NCI-H187 treated with DMSO at 0.1 percent for 48 hours (cell line): Measurements from ENCODE around the gene NDUFAF2.
"Not testable (repeated sequence)": the region's sequence is repeated elsewhere in the genome, so short reads cannot be mapped to it uniquely, and the experiment has no call there.

Experiments
- DNase-seq: peaks from one replicate; lab custom pipeline; 2025; lab: John Stamatoyannopoulos, UW

NDUFAF2 gene

DNA sequence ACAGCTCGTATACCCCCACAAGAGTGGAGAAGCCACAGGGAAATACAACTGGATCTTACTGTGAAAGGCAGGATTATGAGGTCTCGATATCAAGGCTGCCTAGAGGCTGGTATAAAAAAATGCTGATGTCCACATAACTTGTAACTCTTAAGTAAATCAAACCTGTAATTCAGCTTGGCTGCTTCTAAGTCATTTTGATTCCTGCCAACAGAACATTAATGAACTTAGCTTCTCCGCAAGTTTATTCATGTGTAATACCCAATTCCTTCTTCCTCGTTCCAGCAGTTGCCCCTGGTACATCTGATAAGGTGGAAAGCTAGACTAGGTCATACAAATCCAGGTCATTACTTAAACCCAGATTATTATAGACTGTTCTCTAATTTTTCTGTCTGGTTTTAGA lies 233.7 kb downstream of the NDUFAF2 start:
- no peak for DNase-seq

DNA sequence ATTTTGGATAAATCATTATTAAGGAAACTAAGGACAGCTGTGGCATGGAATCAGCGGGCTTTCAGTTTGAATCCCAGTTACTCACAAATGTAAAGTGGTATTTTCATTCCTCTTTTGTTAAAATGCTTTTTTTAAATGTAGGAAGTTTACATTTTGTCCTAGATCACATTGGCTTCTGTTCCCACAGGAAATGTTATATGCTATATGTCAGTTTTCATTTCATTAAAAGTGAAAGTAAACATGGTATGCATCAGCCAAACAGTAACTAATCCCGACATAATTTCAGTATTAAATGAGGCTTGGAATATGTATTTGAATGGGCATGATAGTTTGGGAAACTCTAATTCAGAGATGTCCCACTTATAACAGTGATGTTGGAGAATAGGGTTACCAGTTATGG lies 235.9 kb downstream of the NDUFAF2 start:
- no peak for DNase-seq

DNA sequence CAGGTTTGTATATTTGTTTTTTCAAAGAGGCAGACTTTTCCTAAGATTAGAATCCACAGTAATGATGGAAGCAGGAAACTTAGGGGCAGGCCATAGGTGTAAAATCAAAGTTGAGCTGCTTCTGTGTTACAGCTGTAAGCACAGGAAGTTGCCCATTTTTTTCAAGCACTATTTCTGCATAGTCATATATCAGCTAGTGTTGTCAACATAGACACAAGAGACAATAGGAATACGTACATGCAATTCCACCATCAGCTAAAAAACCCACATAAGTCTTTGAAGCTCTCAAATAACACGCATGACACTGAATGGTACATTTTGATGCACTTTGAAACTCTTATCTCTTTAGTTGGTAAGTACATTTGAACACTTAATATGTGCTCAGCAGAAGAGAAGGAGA lies 237.4 kb downstream of the NDUFAF2 start:
- no peak for DNase-seq

DNA sequence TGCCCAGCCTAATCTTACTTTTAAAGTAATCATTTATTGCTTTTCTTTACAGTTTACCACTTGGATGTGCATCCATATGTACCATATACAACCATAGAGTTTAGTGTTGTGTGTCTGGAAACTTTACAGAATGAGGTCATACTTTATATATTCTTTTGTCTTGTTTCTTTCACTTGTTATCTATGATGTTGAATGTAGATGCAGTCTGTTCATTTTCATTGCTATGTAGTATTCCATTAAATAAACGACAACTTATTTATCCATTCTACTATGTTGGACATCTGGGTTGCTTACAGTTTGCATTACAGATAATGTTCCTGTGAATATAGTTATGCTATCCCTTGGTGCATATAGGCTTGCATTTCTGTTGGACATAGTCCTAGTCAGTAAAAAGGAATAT lies 238.5 kb downstream of the NDUFAF2 start:
- no peak for DNase-seq

DNA sequence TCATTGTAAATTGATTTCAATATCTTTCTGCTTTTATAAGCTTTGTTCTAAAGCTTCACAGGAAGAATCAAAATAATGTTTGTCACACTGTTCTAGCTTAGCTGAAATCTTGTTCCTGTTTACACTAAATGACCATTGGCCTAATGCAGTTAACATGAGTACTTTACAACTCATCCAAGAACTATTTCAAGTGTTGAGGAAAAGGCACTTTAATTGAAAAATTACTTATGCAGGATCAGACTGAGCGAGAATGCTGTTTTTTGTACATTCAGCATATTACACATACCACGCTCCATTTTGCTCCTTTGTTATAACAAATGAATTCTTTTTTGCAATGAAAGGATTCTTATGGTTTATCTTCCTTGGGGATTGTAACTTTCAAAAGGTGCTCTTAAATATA lies 239.7 kb downstream of the NDUFAF2 start:
- DNase-seq: no peak

DNA sequence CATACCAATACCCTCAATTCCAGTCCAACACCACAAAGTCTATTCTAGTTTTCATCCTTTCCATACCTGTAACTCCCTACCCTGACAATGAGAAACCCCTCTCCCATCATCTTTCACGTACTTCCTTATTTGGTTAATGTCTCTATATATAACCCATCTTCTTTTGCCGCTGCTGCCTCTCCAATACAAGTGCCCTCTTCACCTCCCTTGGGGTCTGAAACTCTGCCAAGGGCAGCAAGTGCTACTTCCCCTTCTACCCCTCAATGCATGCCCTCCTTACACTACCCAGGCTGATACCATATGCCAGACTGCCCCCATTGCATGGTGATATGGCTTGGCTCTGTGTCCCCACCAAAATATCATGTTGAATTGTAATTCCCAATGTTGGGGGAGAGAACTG lies 241.6 kb downstream of the NDUFAF2 start:
- DNase-seq: no peak

DNA sequence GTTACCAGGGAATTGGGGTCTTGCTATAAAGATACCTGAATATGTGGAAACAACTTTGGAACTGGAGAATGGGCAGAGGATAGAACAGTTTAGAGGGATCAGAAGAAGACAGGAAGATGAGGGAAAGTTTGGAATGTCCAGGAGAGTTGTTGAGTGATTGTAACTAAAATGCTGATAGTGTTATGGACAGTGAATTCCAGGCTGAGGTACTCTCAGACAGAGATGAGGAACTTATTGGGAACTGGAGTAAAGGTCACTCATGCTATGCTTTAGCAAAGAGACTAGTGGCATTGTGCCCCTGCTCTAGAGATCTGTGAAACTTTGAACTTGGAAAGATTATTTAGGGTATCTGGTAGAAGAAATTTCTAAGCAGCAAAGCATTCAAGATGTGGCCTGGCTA lies 242.3 kb downstream of the NDUFAF2 start:
- DNase-seq: not testable (repeated sequence)

DNA sequence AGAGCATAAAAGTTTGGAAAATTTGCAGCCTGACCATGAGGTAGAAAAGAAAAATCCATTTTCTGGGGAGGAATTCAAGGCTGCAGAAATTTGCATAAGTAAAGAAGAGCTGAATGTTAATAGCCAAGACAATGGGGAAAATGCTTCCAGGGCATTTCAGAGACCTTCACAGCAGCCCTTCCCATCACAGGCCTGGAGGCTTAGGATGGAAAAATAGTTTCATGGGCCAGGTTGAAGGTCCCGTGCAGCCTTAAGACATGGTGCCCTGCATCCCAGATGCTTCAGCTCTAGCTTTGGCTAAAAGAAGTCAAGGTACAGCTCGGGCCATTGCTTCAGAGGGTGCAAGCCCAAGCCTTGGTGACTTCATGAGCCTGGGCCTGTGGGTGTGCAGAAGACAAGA lies 242.8 kb downstream of the NDUFAF2 start:
- not testable (repeated sequence) for DNase-seq

DNA sequence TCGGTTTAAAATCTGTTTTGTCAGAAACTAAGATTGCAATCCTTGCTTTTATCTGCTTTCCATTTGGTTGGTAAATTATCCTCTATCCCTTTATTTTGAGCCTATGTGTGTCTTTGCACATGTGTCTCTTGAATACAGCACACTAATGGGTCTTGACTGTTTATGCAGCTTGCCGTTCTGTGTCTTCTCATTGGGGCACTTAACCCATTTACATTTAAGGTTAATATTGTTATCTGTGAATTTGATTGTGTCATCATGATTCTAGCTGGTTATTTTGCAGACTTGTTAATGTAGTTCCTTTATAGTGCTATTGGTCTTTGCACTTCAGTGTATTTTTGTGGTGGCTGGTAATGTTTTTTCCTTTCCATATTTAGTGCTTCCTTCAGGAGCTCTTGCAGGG lies 253.6 kb downstream of the NDUFAF2 start:
- DNase-seq: no peak

DNA sequence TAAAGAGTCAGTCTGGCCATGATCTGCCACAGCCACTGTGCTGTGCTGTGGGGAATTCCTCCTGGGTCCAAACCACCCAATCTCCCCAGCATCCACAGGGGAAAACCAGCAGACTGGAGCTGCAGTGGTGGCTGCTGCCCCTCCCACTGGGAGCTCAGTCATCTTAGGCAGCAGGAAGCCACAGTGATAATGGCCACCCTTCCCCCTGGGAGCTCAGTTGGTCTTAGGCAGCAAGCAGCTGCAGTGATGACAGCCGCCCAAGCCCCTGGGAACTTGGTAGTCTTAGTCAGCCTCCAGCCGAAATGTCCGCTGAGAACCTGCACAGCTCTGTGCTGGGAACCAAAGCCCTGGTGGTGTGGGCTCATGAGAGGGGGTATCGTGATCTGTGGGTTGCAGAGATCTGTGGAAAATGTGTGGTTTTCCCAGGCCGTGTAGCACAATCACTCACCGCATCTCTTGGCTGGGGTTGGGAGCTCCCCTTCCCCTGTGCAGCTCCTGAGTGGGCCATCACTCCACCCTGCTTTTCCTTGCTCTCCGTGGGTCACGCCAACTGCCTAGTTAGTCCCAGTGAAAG lies 255.7 kb downstream of the NDUFAF2 start:
- DNase-seq: no peak

DNA sequence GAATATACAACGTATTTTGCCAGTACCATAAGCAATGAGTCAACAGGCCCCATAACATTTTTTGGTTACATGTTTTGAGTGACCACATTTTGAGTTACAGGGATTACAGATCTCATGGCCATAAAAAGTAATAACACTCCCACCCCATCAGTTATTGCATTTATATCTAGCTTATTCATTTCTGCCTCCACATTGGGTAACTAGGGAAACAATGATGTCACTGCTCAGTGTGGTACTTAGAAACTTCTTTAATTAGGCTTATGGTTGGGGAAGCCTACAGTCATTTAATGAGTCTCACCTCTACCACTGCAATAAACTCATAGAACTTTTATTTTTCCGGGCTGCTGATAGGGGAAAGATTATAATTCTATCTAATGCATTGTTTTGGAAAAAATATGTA lies 257.2 kb downstream of the NDUFAF2 start:
- DNase-seq: no peak
